ENCODE measurements around the gene PPCS. TPM values are rescaled to one million over a fixed set of nuclear protein-coding genes. Genes with fewer than 3 reads are reported as not detected.

The PPCS gene
- total RNA-seq, 1 experiment from 2014 or later: 35.1 TPM

- TF ChIP-seq SP1 (CRISPR knock-in tag; conservative IDR thresholded peaks at IDR 0.05) (no peak), ATF3 (CRISPR knock-in tag; conservative IDR thresholded peaks at IDR 0.05) (no peak), ZNF281 (CRISPR knock-in tag; IDR thresholded peaks at IDR 0.05) (no peak), ZMAT4 (CRISPR knock-in tag; IDR thresholded peaks at IDR 0.05) (no peak), STAT6 (CRISPR knock-in tag; conservative IDR thresholded peaks at IDR 0.05; ENCODE audit: low read depth) (no peak)
- TF ChIP-seq, protein P1, sequence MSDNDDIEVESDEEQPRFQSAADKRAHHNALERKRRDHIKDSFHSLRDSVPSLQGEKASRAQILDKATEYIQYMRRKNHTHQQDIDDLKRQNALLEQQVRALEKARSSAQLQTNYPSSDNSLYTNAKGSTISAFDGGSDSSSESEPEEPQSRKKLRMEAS (CRISPR knock-in tag; IDR thresholded peaks at IDR 0.05): no peak
These were observed 7.1 kb upstream of the PPCS start (continued) for GRCh38 chr1:42449256-42449655.

DNA sequence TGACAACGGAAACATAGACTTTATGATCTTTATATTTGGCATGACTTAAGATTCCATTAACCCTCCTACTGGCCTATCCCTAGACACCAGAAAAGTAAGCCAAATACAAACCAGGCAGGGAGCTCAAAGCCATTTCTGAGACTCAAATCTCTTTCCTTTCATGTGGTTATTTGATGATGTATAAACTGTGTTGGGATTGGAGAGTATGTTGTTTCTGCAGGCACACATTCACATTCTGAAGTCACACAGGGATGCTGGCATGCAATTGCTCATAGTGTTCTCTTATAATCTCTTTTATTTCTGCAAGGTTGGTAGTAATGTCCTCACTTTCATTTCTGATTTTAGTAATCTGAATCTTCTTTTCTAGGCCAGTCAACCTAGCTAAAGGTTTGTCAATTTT, 6.3 kb upstream of the PPCS start:
- POLR2A ChIA-PET: no interaction called here
- CTCF ChIA-PET: interaction anchor here (0.5 kb wide), 1 partner anchor 659 kb away, joined by 3 read pairs; no protein-coding TSS in a partner anchor
- DNase-seq (ENCODE audit: low spot score) (no peak), ATAC-seq (no peak)
- H3K36me3 Mint-ChIP-seq: no peaks in the 10 kb centered on the region
- H3K9me3 Mint-ChIP-seq: no peaks in the 10 kb centered on the region
- H3K4me3 Mint-ChIP-seq: no peak overlapping the region
- peaks cover 6% of the 10 kb centered on the region for H3K27me3 Mint-ChIP-seq (ENCODE audit: low read depth)
- no peak overlapping the region for H3K27ac Mint-ChIP-seq
- H3K4me1 Mint-ChIP-seq: 0 out of 2 replicates have a peak, but pooled peaks cover 3% of the 10 kb centered on the region
- TF ChIP-seq SMAD4 (CRISPR knock-in tag; IDR thresholded peaks at IDR 0.05): no peak
- no peak for TF ChIP-seq NFE2L1 (CRISPR knock-in tag; IDR thresholded peaks at IDR 0.05)
- TF ChIP-seq ZMAT4 (CRISPR knock-in tag; IDR thresholded peaks at IDR 0.05): no peak
- no peak for TF ChIP-seq ZSCAN18 (CRISPR knock-in tag; IDR thresholded peaks at IDR 0.05)
- TF ChIP-seq FOXK1 (CRISPR knock-in tag; IDR thresholded peaks at IDR 0.05): no peak
- TF ChIP-seq MYBL2 (CRISPR knock-in tag; IDR thresholded peaks at IDR 0.05): no peak
- TF ChIP-seq ZBTB21 (CRISPR knock-in tag; IDR thresholded peaks at IDR 0.05; ENCODE audit: borderline replicate concordance): no peak
- no peak for TF ChIP-seq CTCF (IDR thresholded peaks at IDR 0.05)
- TF ChIP-seq ZNF263 (CRISPR knock-in tag; IDR thresholded peaks at IDR 0.05; ENCODE audit: low read depth): no peak
- no peak for TF ChIP-seq ATF6 (CRISPR knock-in tag; IDR thresholded peaks at IDR 0.05)
- TF ChIP-seq, protein P2, sequence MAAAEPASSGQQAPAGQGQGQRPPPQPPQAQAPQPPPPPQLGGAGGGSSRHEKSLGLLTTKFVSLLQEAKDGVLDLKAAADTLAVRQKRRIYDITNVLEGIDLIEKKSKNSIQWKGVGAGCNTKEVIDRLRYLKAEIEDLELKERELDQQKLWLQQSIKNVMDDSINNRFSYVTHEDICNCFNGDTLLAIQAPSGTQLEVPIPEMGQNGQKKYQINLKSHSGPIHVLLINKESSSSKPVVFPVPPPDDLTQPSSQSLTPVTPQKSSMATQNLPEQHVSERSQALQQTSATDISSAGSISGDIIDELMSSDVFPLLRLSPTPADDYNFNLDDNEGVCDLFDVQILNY (CRISPR knock-in tag; IDR thresholded peaks at IDR 0.05): no peak
- TF ChIP-seq, protein P3, sequence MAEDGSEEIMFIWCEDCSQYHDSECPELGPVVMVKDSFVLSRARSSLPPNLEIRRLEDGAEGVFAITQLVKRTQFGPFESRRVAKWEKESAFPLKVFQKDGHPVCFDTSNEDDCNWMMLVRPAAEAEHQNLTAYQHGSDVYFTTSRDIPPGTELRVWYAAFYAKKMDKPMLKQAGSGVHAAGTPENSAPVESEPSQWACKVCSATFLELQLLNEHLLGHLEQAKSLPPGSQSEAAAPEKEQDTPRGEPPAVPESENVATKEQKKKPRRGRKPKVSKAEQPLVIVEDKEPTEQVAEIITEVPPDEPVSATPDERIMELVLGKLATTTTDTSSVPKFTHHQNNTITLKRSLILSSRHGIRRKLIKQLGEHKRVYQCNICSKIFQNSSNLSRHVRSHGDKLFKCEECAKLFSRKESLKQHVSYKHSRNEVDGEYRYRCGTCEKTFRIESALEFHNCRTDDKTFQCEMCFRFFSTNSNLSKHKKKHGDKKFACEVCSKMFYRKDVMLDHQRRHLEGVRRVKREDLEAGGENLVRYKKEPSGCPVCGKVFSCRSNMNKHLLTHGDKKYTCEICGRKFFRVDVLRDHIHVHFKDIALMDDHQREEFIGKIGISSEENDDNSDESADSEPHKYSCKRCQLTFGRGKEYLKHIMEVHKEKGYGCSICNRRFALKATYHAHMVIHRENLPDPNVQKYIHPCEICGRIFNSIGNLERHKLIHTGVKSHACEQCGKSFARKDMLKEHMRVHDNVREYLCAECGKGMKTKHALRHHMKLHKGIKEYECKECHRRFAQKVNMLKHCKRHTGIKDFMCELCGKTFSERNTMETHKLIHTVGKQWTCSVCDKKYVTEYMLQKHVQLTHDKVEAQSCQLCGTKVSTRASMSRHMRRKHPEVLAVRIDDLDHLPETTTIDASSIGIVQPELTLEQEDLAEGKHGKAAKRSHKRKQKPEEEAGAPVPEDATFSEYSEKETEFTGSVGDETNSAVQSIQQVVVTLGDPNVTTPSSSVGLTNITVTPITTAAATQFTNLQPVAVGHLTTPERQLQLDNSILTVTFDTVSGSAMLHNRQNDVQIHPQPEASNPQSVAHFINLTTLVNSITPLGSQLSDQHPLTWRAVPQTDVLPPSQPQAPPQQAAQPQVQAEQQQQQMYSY (CRISPR knock-in tag; IDR thresholded peaks at IDR 0.05): no peak
- no peak for TF ChIP-seq TEAD4 (CRISPR knock-in tag; IDR thresholded peaks at IDR 0.05)

All from WTC11 (cell line).